Breast epithelium (tissue), 3 donors: ENCODE measurements around the gene ZNF580.

Experiments
- CTCF ChIP-seq, 3 donors: fragments of 450-650 bp; IDR thresholded peaks; one replicate each; pipeline ENCODE4 v1.5.1; 2016 to 2017; ENCODE audit warnings: antibody characterized with exemption in 3 of 3, mild to moderate bottlenecking in 3 of 3, moderate library complexity in 3 of 3
- POLR2AphosphoS5 ChIP-seq, 3 donors: sonication (generic); formaldehyde crosslinking; IDR thresholded peaks; one replicate each; pipeline ENCODE4 v1.6.1; 2017; ENCODE audit warnings: antibody characterized with exemption in 3 of 3

- no peak for TF ChIP-seq CTCF (IDR thresholded peaks at IDR 0.05)
- TF ChIP-seq POLR2AphosphoS5 (IDR thresholded peaks at IDR 0.05): no peak
Measured at GRCh38 chr19:55606817-55607216, 34.0 kb upstream of the ZNF580 start.
